PC-3 (cell line): Measurements from ENCODE around the gene HYAL2. TPM values are rescaled to one million over a fixed set of nuclear protein-coding genes. Genes with fewer than 3 reads are reported as not detected.
"Not testable (repeated sequence)": the region's sequence is repeated elsewhere in the genome, so short reads cannot be mapped to it uniquely, and the experiment has no call there.

Experiments used
- ATAC-seq: fragments of 200-7000 bp; cut with Tn5 transposase; 2 replicates; pipeline ENCODE4 v1.9.1; 2020; ENCODE audit warnings: mild to moderate bottlenecking, moderate library complexity
- BruUV-seq: library from RNA; stranded (reverse); fragments of 400-500 nt; replicated peaks from 2 replicates; lab custom pipeline; 2021; lab: Mats Ljungman, UMichigan
- CTCF ChIA-PET: fragments of 300-600 bp; sonication (Branson Sonifier 250); formaldehyde crosslinking; loops from one replicate; lab custom pipeline; 2022; ENCODE audit warnings: antibody characterized with exemption; lab: Charles Lee
- POLR2A ChIA-PET: fragments of 300-600 bp; sonication (Branson Sonifier 250); formaldehyde crosslinking; loops from one replicate; lab custom pipeline; 2022; ENCODE audit warnings: antibody characterized with exemption; ENCODE audit not compliant: unreplicated experiment; lab: Charles Lee
- DNase-seq: peaks from one replicate; pipeline ENCODE4 v3.0.0-alpha.2; 2015
- H2AFZ ChIP-seq: fragments of 300-600 bp; sonication (generic); 2 replicates; pipeline ENCODE4 v1.6.0; 2016; ENCODE audit warnings: antibody characterized with exemption, low read length
- H3F3A ChIP-seq: fragments of 300-600 bp; sonication (generic); one replicate; pipeline ENCODE4 v1.6.0; 2017; ENCODE audit warnings: antibody characterized with exemption, low read length, control low read depth, mild to moderate bottlenecking; ENCODE audit not compliant: unreplicated experiment
- H3K27ac ChIP-seq: fragments of 300-600 bp; sonication (generic); 2 replicates; pipeline ENCODE4 v1.5.1; 2016; ENCODE audit warnings: mild to moderate bottlenecking, low read length
- H3K27me3 ChIP-seq: fragments of 300-600 bp; sonication (generic); 2 replicates; pipeline ENCODE4 v1.6.1; 2016; ENCODE audit warnings: low read length, mixed read lengths
- H3K36me3 ChIP-seq: fragments of 300-600 bp; sonication (generic); 2 replicates; pipeline ENCODE4 v1.6.1; 2016; ENCODE audit warnings: low read depth, mixed run types, low read length, mixed read lengths
- H3K4me1 ChIP-seq: fragments of 300-600 bp; sonication (generic); 2 replicates; pipeline ENCODE4 v1.5.1; 2016; ENCODE audit warnings: low read length; ENCODE audit not compliant: insufficient read depth
- H3K4me2 ChIP-seq: fragments of 300-600 bp; sonication (generic); 2 replicates; pipeline ENCODE4 v1.6.0; 2016; ENCODE audit warnings: low read length
- H3K4me3 ChIP-seq: fragments of 300-600 bp; sonication (generic); 2 replicates; pipeline ENCODE4 v1.5.1; 2016; ENCODE audit warnings: mild to moderate bottlenecking, low read length, mixed read lengths
- H3K79me2 ChIP-seq: fragments of 300-600 bp; sonication (generic); 2 replicates; pipeline ENCODE4 v1.6.1; 2017; ENCODE audit warnings: low read length, mixed read lengths
- H3K9ac ChIP-seq: fragments of 300-600 bp; sonication (generic); 2 replicates; pipeline ENCODE4 v1.6.0; 2016; ENCODE audit warnings: mild to moderate bottlenecking, low read length
- H3K9me2 ChIP-seq: fragments of 300-600 bp; sonication (generic); replicated peaks from 2 replicates; pipeline ENCODE4 v1.6.1; 2016; ENCODE audit warnings: mixed run types, low read length, mixed read lengths
- H3K9me3 ChIP-seq: fragments of 300-600 bp; sonication (generic); 2 replicates; pipeline ENCODE4 v1.6.1; 2016; ENCODE audit warnings: low read length, mixed read lengths
- H4K20me1 ChIP-seq: fragments of 300-600 bp; sonication (generic); 2 replicates; pipeline ENCODE4 v1.6.1; 2016; ENCODE audit warnings: low read length, mixed read lengths
- EZH2 ChIP-seq: fragments of 300-600 bp; sonication (generic); IDR thresholded peaks from one replicate; pipeline ENCODE4 v1.6.1; 2017; ENCODE audit warnings: antibody characterized with exemption, mild to moderate bottlenecking, low read length; ENCODE audit not compliant: unreplicated experiment
- EZH2phosphoT487 ChIP-seq: fragments of 300-600 bp; sonication (generic); IDR thresholded peaks from 2 replicates; pipeline ENCODE4 v1.6.1; 2018; ENCODE audit warnings: mild to moderate bottlenecking, antibody characterized with exemption, low read length, borderline replicate concordance
- intact Hi-C: fragments of 100-400 bp; cut with micrococcal nuclease; formaldehyde crosslinking; loops from 2 replicates; pipeline ENCODE4 v1.9.0; 2023
- total RNA-seq: library from RNA; depleted of rRNA; stranded (reverse); fragments of >200 nt; gene quantifications from 2 replicates; pipeline ENCODE4 v1.2.3, GENCODE V29; 2014
- TF ChIP-seq, protein P1 (sequence below): fragments of 300-600 bp; sonication (generic); conservative IDR thresholded peaks from 2 replicates; pipeline ENCODE4 v1.5.1; 2017; ENCODE audit warnings: antibody characterized with exemption, low read depth, mild to moderate bottlenecking, low read length

The HYAL2 gene
- total RNA-seq, 1 experiment from 2014 or later: 97.8 TPM

DNA sequence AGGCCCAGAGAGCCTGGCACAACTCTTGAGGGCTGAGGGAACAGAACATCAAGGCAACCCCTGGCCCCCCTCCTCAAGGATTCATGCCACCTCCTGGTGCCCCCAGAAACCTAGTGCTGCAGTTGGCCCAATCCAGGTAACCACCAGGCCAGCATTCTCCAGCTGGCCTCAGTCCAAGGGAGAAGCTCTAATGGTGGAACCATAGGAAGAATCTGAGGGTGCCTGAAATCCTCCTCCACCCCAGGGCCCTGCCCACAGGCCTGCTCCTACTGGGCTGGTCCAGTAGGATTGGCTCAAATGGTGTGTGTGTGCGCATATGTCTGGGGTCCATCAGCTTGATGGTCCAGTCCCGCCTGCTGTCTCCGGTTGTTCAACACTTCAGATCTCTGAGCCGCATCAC is 7.7 kb downstream of the HYAL2 start:
- TF ChIP-seq EZH2: no peak
- no peak for TF ChIP-seq EZH2phosphoT487
- TF ChIP-seq, protein P1, sequence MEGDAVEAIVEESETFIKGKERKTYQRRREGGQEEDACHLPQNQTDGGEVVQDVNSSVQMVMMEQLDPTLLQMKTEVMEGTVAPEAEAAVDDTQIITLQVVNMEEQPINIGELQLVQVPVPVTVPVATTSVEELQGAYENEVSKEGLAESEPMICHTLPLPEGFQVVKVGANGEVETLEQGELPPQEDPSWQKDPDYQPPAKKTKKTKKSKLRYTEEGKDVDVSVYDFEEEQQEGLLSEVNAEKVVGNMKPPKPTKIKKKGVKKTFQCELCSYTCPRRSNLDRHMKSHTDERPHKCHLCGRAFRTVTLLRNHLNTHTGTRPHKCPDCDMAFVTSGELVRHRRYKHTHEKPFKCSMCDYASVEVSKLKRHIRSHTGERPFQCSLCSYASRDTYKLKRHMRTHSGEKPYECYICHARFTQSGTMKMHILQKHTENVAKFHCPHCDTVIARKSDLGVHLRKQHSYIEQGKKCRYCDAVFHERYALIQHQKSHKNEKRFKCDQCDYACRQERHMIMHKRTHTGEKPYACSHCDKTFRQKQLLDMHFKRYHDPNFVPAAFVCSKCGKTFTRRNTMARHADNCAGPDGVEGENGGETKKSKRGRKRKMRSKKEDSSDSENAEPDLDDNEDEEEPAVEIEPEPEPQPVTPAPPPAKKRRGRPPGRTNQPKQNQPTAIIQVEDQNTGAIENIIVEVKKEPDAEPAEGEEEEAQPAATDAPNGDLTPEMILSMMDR: no peak
- H3F3A ChIP-seq: peaks cover 13% of the 10 kb centered on the region
- H3K79me2 ChIP-seq: peaks cover 24% of the 10 kb centered on the region
- ATAC-seq (no peak), DNase-seq (no peak)
- BruUV-seq: no TSS peak
- peaks cover 40% of the 10 kb centered on the region for H3K4me1 ChIP-seq
- ChIA-PET POLR2A (interaction anchor here (0.5 to 0.6 kb wide), 2 partner anchors 14 to 253 kb away, joined by 3 read pairs; partner anchors contain the start of gene C3orf18), CTCF (no interaction called here)
- H2AFZ ChIP-seq: no peak overlapping the region
- no peak overlapping the region for H3K4me3 ChIP-seq
- no peaks in the 10 kb centered on the region for H3K27me3 ChIP-seq
- H3K9ac ChIP-seq: no peak overlapping the region
- H3K9me2 ChIP-seq: no peaks in the 10 kb centered on the region
- H3K36me3 ChIP-seq: peaks cover 6% of the 10 kb centered on the region
- intact Hi-C loops: no loop called here
- no peaks in the 10 kb centered on the region for H3K9me3 ChIP-seq
- no peak overlapping the region for H3K4me2 ChIP-seq
- H4K20me1 ChIP-seq: no peaks in the 10 kb centered on the region
- no peak overlapping the region for H3K27ac ChIP-seq

DNA sequence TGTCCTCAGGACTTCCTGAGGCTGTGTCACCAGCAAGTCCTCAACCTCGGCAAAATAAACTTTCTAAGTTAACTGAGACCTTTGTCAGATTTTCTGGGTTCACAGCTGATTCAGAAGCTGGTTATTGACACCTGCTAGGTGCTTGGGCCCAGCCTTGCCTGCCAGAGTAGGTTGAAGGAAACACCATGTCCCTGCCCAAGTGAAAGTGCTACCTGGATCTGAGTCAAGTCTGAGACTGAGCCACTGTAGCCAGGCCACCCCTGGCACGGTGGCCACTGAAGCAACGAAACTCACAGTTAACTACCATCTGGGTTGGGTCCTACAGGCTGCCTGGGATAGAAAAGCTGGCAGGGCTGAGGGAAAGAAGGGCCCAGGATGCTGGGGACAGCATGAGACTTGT is 8.2 kb downstream of the HYAL2 start:
- CTCF ChIA-PET: no interaction called here
- no peak for ATAC-seq
- Histone ChIP-seq H3K9me2 (no peaks in the 10 kb centered on the region), H2AFZ (no peak overlapping the region), H3K9ac (no peak overlapping the region), H3K9me3 (no peaks in the 10 kb centered on the region), H3K27me3 (no peaks in the 10 kb centered on the region), H3K4me2 (no peak overlapping the region), H3K36me3 (peaks cover 4% of the 10 kb centered on the region), H3K4me1 (peaks cover 35% of the 10 kb centered on the region), H3K4me3 (no peak overlapping the region), H3F3A (peaks cover 13% of the 10 kb centered on the region), H3K79me2 (peaks cover 19% of the 10 kb centered on the region), H3K27ac (no peak overlapping the region), H4K20me1 (no peaks in the 10 kb centered on the region)
- DNase-seq: no peak
- intact Hi-C loops: no loop called here
- TF ChIP-seq, protein P1: no peak
- no peak for TF ChIP-seq EZH2
- no peak for TF ChIP-seq EZH2phosphoT487
- no TSS peak for BruUV-seq
- POLR2A ChIA-PET: interaction anchor here (0.5 to 0.7 kb wide), 2 partner anchors 10 to 14 kb away, joined by 3 to 6 read pairs; no protein-coding TSS in a partner anchor

DNA sequence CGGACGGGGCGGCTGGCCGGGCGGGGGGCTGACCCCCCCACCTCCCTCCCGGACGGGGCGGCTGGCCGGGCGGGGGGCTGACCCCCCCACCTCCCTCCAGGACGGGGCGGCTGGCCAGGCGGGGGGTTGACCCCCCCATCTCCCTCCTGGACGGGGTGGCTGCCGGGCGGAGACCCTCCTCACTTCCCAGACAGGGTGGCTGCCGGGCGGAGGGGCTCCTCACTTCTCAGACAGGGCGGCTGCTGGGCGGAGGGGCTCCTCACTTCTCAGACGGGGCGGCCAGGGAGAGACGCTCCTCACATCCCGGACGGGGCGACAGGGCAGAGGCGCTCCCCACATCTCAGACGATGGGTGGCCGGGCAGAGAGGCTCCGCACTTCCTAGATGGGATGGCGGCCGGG is 10.5 kb downstream of the HYAL2 start:
- H3K4me3 ChIP-seq, H3K4me2 ChIP-seq, H3K9ac ChIP-seq, intact Hi-C loops, H3K9me2 ChIP-seq, POLR2A ChIA-PET, H3K36me3 ChIP-seq, ATAC-seq, H2AFZ ChIP-seq, H3F3A ChIP-seq, H3K79me2 ChIP-seq, H3K27me3 ChIP-seq, CTCF ChIA-PET, DNase-seq, H3K9me3 ChIP-seq, H3K27ac ChIP-seq, BruUV-seq, H4K20me1 ChIP-seq: not testable (repeated sequence)
- H3K4me1 ChIP-seq: peaks cover 12% of the 10 kb centered on the region
